Measurements from ENCODE around the gene SSR1.
A peak's percentile ranks its signal among the peaks of the same experiment; 100 is the strongest.

Gene SSR1

DNA sequence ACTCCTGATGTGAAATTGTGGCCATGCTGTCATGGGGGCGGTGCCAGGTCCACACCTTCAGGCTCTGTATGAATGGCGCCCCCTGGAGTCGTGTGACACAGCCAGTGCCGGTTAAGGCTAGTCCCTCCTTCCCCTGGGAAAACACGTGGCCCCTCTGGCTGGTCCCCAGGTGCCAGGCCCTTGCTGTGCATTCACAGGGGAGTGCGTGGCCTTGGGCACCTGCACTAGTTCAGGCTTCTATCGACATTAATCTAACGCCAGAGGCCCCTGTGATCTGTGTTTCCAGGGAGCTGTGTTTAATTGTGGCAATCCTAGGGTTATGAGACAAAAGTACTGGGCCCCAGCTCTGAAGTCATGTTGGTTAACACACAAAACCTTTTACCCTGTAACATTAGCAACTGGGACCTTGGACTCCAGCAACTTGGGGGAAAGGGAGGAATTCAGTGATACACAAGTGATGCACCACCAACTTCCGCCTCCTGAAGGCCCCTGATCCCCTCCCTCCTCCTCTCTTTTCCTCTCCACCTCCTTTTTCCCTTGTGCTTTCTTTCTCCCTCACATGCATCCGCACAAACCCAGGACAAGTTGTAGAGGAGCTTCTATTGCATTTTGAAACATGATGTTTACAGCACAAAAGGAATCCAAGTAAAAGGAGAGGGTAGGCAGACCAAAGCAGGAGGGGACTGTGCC, 74.0 kb downstream of the SSR1 start:
- DNase-seq (ENCODE audit: low spot score), result peak; percentile 78

GRCh38 chr6:7238526-7238899, 74.5 kb downstream of the SSR1 start:
- no peak for DNase-seq (ENCODE audit: low spot score)

- DNase-seq (ENCODE audit: low spot score), result no peak
Observed at GRCh38 chr6:7237653-7238188, 75.3 kb downstream of the SSR1 start.

- no peak for DNase-seq (ENCODE audit: low spot score)
Observed at GRCh38 chr6:7236306-7237209, 76.4 kb downstream of the SSR1 start.

DNA sequence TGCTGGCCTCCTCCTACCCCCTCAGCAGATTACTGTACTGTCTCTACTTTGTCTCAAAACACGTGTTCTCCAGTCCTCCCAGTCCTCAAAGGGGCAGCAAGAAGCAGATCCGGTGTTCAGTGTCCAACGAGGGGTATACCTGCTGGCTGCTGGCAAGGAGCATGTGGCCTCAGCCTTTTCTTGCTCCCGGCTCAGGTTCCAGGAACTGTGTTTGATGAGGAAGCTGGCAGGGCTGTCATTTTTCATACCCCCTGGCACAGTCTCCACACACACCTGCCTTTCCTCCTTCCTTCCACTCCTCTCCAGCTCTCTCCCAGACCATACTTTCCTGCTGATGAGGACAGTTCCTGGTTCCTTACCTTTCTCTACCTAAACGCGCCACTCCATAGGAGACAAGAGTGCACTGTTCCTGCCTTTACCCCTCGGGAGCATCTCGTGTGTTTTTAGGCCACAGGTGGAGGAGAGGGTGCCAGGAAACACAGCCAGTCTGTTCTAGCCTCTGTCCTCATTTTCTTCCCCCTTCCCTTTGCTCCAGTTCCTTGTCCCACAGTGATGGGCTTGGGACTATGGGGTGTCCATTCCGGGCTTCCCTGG, 77.2 kb downstream of the SSR1 start:
- DNase-seq (ENCODE audit: low spot score), result no peak

DNA sequence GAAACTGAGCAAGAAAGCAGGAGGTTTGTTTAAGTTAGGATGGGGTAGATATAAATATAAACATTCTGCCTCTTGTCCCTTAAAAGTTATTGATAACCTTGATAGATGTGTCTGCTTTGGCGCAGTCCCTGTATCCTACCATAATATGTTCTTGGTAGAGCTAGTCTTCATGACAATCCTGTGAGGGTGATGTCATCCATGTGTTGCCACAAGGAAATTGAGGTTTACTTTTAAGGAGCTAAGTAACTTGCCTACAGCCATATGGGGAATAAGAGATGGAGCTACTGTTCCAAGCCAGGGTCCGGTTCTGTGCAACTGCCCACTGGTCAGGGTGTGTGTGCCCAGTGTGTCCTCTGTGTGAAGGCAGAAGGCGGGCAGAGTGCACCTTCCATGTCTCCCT, 78.5 kb downstream of the SSR1 start:
- DNase-seq (ENCODE audit: low spot score), result no peak

DNA sequence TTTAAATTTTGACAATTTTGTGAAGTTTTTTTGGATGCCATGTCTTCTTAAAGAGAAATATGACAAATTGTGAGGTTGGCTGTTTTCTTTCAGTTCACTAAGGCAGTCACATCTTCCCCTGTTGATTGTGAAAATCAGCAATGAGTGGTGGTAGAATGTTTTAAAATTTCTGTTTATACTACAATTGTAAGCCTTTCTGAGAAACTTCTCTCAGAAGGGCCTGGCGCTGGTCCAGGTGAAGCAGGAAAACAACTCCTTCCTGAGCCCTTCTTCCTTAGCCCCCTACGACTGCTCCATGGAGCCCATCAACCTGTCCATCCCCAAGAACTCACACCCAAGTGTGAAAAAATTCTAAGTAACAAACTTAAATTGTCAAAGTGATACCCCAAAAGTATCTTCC, 80.6 kb downstream of the SSR1 start:
- DNase-seq (ENCODE audit: low spot score), result no peak

- no peak for DNase-seq (ENCODE audit: low spot score)
Observed at GRCh38 chr6:7230956-7231713, 81.9 kb downstream of the SSR1 start.

GRCh38 chr6:7230327-7230691, 82.7 kb downstream of the SSR1 start:
- no peak for DNase-seq (ENCODE audit: low spot score)

- DNase-seq (ENCODE audit: low spot score), result no peak
Observed at GRCh38 chr6:7229376-7230326, 83.3 kb downstream of the SSR1 start.

DNA sequence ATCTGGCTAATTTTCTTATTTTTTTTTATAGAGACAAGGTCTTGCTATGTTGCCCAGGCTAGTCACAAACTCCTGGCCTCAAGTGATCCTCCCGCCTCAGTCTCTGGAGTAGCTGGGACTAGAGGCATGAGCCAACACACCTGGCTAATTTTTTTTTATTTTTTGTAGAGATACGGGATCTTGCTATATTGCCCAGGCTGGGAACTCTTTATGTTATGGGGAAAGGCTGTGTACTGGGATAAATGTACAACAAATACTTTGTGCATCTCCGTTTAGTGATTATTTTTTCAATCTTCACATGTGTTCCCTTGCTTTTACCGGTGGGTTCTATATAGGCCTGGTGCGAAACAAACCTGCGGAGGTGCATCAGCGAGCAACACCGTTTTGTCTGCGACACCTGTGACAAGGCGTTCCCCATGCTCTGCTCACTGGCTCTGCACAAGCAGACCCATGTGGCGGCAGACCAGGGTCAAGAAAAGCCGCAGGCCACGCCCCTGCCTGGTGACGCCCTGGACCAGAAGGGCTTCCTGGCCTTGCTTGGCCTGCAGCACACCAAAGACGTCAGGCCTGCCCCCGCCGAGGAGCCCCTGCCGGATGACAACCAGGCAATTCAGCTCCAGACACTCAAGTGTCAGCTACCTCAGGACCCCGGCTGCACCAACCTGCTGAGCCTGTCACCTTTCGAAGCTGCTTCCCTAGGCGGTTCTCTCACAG, 84.2 kb downstream of the SSR1 start:
- DNase-seq (ENCODE audit: low spot score), result no peak

- DNase-seq (ENCODE audit: low spot score), result no peak
Observed at GRCh38 chr6:7224731-7225130, 88.3 kb downstream of the SSR1 start.

GRCh38 chr6:7222197-7222596, 90.8 kb downstream of the SSR1 start:
- DNase-seq (ENCODE audit: low spot score), result no peak

DNA sequence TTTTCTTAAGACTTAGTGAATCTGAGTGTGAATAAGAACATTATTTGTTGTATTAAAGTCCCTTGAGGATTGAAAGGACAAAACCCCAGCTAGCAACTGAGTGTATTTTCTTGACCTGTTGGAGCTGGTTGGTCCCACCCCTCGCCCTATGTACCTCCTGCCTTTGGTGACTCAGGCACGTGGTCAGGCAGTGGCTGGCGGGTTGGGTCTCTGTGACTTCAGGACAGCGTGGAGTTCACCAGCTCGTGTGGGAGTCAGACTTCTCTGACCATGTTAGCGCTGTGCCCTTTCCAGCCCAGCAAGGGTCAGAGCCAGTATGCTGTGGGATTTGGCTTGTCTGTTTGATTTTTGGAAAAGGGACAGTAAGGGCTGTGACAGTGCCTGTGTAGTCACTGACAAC, 93.7 kb downstream of the SSR1 start:
- DNase-seq (ENCODE audit: low spot score), result no peak

DNA sequence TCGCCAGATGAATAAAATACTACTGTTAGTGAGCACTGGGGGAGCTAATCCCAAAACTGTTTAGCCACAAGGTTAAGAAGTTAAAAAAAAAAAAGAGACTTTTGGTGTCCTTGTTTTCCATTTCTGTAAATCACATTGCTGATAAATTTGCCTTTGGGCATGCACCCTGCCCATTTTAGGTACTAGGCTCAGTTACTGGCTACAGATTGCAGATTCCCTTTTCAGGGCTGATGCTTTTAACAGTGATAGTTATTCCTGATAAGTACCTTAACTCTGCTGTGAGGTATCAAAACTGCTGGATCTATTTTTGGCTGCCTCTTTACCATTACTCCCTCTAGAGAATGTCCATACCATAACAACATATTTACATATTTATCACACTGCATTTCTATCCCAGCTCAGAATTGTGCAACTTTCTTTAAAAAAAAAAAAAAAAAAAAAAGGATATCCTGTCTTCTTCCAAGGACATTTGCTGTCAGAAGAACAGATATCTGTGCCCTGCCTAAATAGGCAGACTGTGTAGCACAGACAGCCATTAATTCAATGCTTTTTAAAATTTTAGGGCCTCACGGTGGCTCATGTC, 94.5 kb downstream of the SSR1 start:
- no peak for DNase-seq (ENCODE audit: low spot score)

Measured in Ammon's horn (tissue), 1 donor.